GM23248 (cell line): ENCODE measurements around the gene KRT71.

Experiments used
- EZH2 ChIP-seq: fragments of 200-600 bp; sonication (generic); IDR thresholded peaks from 2 replicates; pipeline ENCODE4 v1.6.1; 2018; ENCODE audit warnings: antibody characterized with exemption, mild to moderate bottlenecking; ENCODE audit not compliant: insufficient read depth, poor library complexity, severe bottlenecking
- EZH2phosphoT487 ChIP-seq: fragments of 200-600 bp; sonication (generic); IDR thresholded peaks from 2 replicates; pipeline ENCODE4 v1.6.1; 2018; ENCODE audit warnings: antibody characterized with exemption, moderate library complexity, mild to moderate bottlenecking, low read depth; ENCODE audit not compliant: insufficient read depth

- TF ChIP-seq EZH2phosphoT487 (no peak), EZH2 (no peak)
Measured at GRCh38 chr12:52497975-52498374, 55.0 kb downstream of the KRT71 start.
